Neural crest cell (in vitro differentiated cells): ENCODE data around the gene KDM2A. TPM values are rescaled to one million over a fixed set of nuclear protein-coding genes. Genes with fewer than 3 reads are reported as not detected.

Source experiments
- DNase-seq: peaks from one replicate; pipeline ENCODE4 v3.0.0; 2021; ENCODE audit warnings: low read depth, mixed read lengths, low spot score
- H3K27ac Mint-ChIP-seq: one replicate; pipeline ENCODE4 v1.8.0; 2021; ENCODE audit warnings: mild to moderate bottlenecking, mixed read lengths; ENCODE audit not compliant: unreplicated experiment
- H3K27me3 Mint-ChIP-seq: 2 replicates; pipeline ENCODE4 v1.8.0; 2021; ENCODE audit warnings: low read depth, mild to moderate bottlenecking, mixed read lengths
- H3K36me3 Mint-ChIP-seq: 2 replicates; pipeline ENCODE4 v1.8.0; 2021; ENCODE audit warnings: low read depth, mild to moderate bottlenecking, mixed read lengths
- H3K4me1 Mint-ChIP-seq: 2 replicates; pipeline ENCODE4 v1.8.0; 2021; ENCODE audit warnings: mixed read lengths
- H3K4me3 Mint-ChIP-seq: one replicate; pipeline ENCODE4 v1.8.0; 2021; ENCODE audit warnings: mild to moderate bottlenecking, mixed read lengths
- H3K9me3 Mint-ChIP-seq: 2 replicates; pipeline ENCODE4 v1.8.0; 2021; ENCODE audit warnings: mixed read lengths
- CTCF ChIP-seq: fragments of 200-600 bp; sonication (generic); conservative IDR thresholded peaks from 2 replicates; pipeline ENCODE4 v1.5.0; 2021; ENCODE audit warnings: antibody characterized with exemption, mild to moderate bottlenecking
- total RNA-seq: library from RNA; stranded (reverse); gene quantifications from 2 replicates; pipeline ENCODE4 v1.2.1, GENCODE V29; 2021

Gene KDM2A
- total RNA-seq, 1 donor from 2014 or later, result 67.4 TPM

- Mint-ChIP-seq H3K4me1 (peaks cover 28% of the 10 kb centered on the region), H3K4me3 (peak overlapping the region; percentile 62), H3K27me3 (peaks cover 3% of the 10 kb centered on the region), H3K36me3 (peaks cover 4% of the 10 kb centered on the region), H3K9me3 (no peaks in the 10 kb centered on the region), H3K27ac (no peak overlapping the region)
- TF ChIP-seq CTCF, result peak; percentile 27
- DNase-seq, result no peak
Measured at GRCh38 chr11:67261640-67261945, 142.5 kb downstream of the KDM2A start.

- no peak for DNase-seq
- Mint-ChIP-seq H3K4me3 (peak overlapping the region; percentile 76), H3K9me3 (no peaks in the 10 kb centered on the region), H3K27ac (no peak overlapping the region), H3K4me1 (peaks cover 28% of the 10 kb centered on the region), H3K27me3 (peaks cover 3% of the 10 kb centered on the region), H3K36me3 (peaks cover 4% of the 10 kb centered on the region)
- TF ChIP-seq CTCF, result no peak
Measured at GRCh38 chr11:67261946-67262681, 143.1 kb downstream of the KDM2A start.

GRCh38 chr11:67262731-67263675, 143.9 kb downstream of the KDM2A start:
- DNase-seq, result peak; percentile 83
- H3K9me3 Mint-ChIP-seq, result no peaks in the 10 kb centered on the region
- peaks cover 3% of the 10 kb centered on the region for H3K27me3 Mint-ChIP-seq
- H3K4me3 Mint-ChIP-seq, result peak overlapping the region; percentile 76
- TF ChIP-seq CTCF, result peak; percentile 83
- H3K36me3 Mint-ChIP-seq, result peaks cover 4% of the 10 kb centered on the region
- peaks cover 36% of the 10 kb centered on the region for H3K4me1 Mint-ChIP-seq
- H3K27ac Mint-ChIP-seq, result no peak overlapping the region

- H3K4me1 Mint-ChIP-seq, result peaks cover 42% of the 10 kb centered on the region
- H3K4me3 Mint-ChIP-seq, result peak overlapping the region; percentile 91
- TF ChIP-seq CTCF, result no peak
- H3K27me3 Mint-ChIP-seq, result peaks cover 3% of the 10 kb centered on the region
- no peaks in the 10 kb centered on the region for H3K9me3 Mint-ChIP-seq
- no peak for DNase-seq
- no peak overlapping the region for H3K27ac Mint-ChIP-seq
- peaks cover 4% of the 10 kb centered on the region for H3K36me3 Mint-ChIP-seq
Measured at GRCh38 chr11:67264260-67264659, 145.2 kb downstream of the KDM2A start.

GRCh38 chr11:67264877-67265632, 146.0 kb downstream of the KDM2A start:
- peaks cover 46% of the 10 kb centered on the region for H3K4me1 Mint-ChIP-seq
- peak overlapping the region; percentile 91 for H3K4me3 Mint-ChIP-seq
- no peak overlapping the region for H3K27ac Mint-ChIP-seq
- no peaks in the 10 kb centered on the region for H3K9me3 Mint-ChIP-seq
- no peak for TF ChIP-seq CTCF
- peaks cover 3% of the 10 kb centered on the region for H3K27me3 Mint-ChIP-seq
- H3K36me3 Mint-ChIP-seq, result no peaks in the 10 kb centered on the region
- no peak for DNase-seq
